Endothelial cell of umbilical vein (primary cell): ENCODE results near the gene FANK1. TPM values are rescaled to one million over a fixed set of nuclear protein-coding genes. Genes with fewer than 3 reads are reported as not detected.

Experiments used
- BruUV-seq: library from RNA; stranded (reverse); fragments of 400-500 nt; replicated peaks from 2 replicates; lab custom pipeline; 2021; lab: Mats Ljungman, UMichigan
- CTCF ChIA-PET: fragments of 300-600, 350-600 bp; sonication (Branson Sonifier 250); formaldehyde crosslinking; loops from one replicate; lab custom pipeline; 2021; ENCODE audit warnings: antibody characterized with exemption, inconsistent platforms; lab: Charles Lee
- POLR2A ChIA-PET: fragments of 300-600, 350-600 bp; sonication (Branson Sonifier 250); formaldehyde crosslinking; loops from one replicate; lab custom pipeline; 2021; ENCODE audit warnings: antibody characterized with exemption, inconsistent platforms; lab: Charles Lee
- DNase-seq: peaks from one replicate; pipeline ENCODE4 v3.0.0-alpha.2; 2011; ENCODE audit warnings: low read depth, low spot score
- FAIRE-seq: peaks from 2 replicates; lab custom pipeline; 2011; peaks lifted over from hg19 to GRCh38; lab: Jason Lieb, UNC
- H2AFZ ChIP-seq: 2 replicates; pipeline ENCODE4 v1.6.0; 2012; ENCODE audit warnings: low read depth, low read length, control low read depth, inconsistent platforms
- H3K27ac ChIP-seq: 2 replicates; pipeline ENCODE4 v1.5.1; 2011; ENCODE audit warnings: low read depth, mild to moderate bottlenecking, control low read depth, low read length, moderate library complexity; ENCODE audit not compliant: insufficient read depth
- H3K27me3 ChIP-seq, 2 experiments: 2 replicates each; pipeline versions ENCODE4 v1.6.0 to v1.6.1; 2011; ENCODE audit warnings: low read length in 2 of 2, mixed read lengths in 1 of 2; ENCODE audit not compliant: control insufficient read depth in 2 of 2, insufficient read depth in 2 of 2
- H3K36me3 ChIP-seq, 2 experiments: 2 replicates in 1 of 2; 3 replicates in 1 of 2; pipeline ENCODE4 v1.5.1; 2011; ENCODE audit warnings: low read length in 2 of 2, mild to moderate bottlenecking in 1 of 2, moderate library complexity in 1 of 2; ENCODE audit not compliant: control insufficient read depth in 2 of 2, insufficient read depth in 2 of 2; ENCODE audit errors: extremely low read depth in 1 of 2
- H3K4me1 ChIP-seq: 3 replicates; pipeline ENCODE4 v1.5.1; 2011; ENCODE audit warnings: mild to moderate bottlenecking, low read length; ENCODE audit not compliant: control insufficient read depth, insufficient read depth; ENCODE audit errors: extremely low read depth
- H3K4me2 ChIP-seq: 2 replicates; pipeline ENCODE4 v1.6.1; 2011; ENCODE audit warnings: low read length, control low read depth, mixed read lengths; ENCODE audit not compliant: insufficient read depth
- H3K4me3 ChIP-seq, 3 experiments: fragments of 200-600 bp in 1 of 3; sonication (generic), shearing (Covaris generic) in 1 of 3; replicated peaks in 1 of 3; 2 replicates each; pipeline ENCODE4 v1.5.1; 2011 to 2016; ENCODE audit warnings: control low read depth in 3 of 3, low read length in 3 of 3, mild to moderate bottlenecking in 2 of 3, inconsistent platforms in 1 of 3, low read depth in 1 of 3, moderate library complexity in 1 of 3; ENCODE audit not compliant: insufficient read depth in 1 of 3
- H3K79me2 ChIP-seq: 2 replicates; pipeline ENCODE4 v1.6.0; 2012; ENCODE audit warnings: low read length, inconsistent platforms; ENCODE audit not compliant: control insufficient read depth, insufficient read depth
- H3K9ac ChIP-seq: replicated peaks from 2 replicates; pipeline ENCODE3; 2011; ENCODE audit warnings: low read length, control low read depth; ENCODE audit not compliant: insufficient read depth; ENCODE audit errors: extremely low read depth
- H3K9me1 ChIP-seq: replicated peaks from 3 replicates; pipeline ENCODE4 v1.6.0; 2011; ENCODE audit warnings: mild to moderate bottlenecking, low read length; ENCODE audit not compliant: control insufficient read depth, insufficient read depth; ENCODE audit errors: extremely low read depth
- H3K9me3 ChIP-seq: replicated peaks from 2 replicates; pipeline ENCODE4 v1.5.1; 2012; ENCODE audit warnings: low read length, inconsistent platforms; ENCODE audit not compliant: control insufficient read depth, insufficient read depth
- H4K20me1 ChIP-seq: replicated peaks from 2 replicates; pipeline ENCODE3; 2011; ENCODE audit warnings: mild to moderate bottlenecking, low read length; ENCODE audit not compliant: control insufficient read depth, insufficient read depth; ENCODE audit errors: extremely low read depth
- CTCF ChIP-seq, 2 donors: IDR thresholded peaks; 1 replicate in 1 of 2; 2 replicates in 1 of 2; pipeline ENCODE4 v1.5.1; 2011; ENCODE audit warnings: low read length in 2 of 2, mild to moderate bottlenecking in 2 of 2, moderate library complexity in 2 of 2, control low read depth in 1 of 2, inconsistent platforms in 1 of 2, low read depth in 1 of 2; ENCODE audit not compliant: insufficient read depth in 1 of 2; ENCODE audit errors: extremely low read depth in 1 of 2
- EZH2 ChIP-seq: IDR thresholded peaks from 2 replicates; pipeline ENCODE4 v1.6.1; 2012; ENCODE audit warnings: borderline replicate concordance, low read depth, mild to moderate bottlenecking, moderate library complexity, low read length, inconsistent platforms; ENCODE audit not compliant: severe bottlenecking
- FOS ChIP-seq: IDR thresholded peaks from 2 replicates; pipeline ENCODE4 v1.6.1; 2011; ENCODE audit warnings: mild to moderate bottlenecking, low read length, moderate library complexity, borderline replicate concordance; ENCODE audit not compliant: insufficient read depth
- GATA2 ChIP-seq: IDR thresholded peaks from 2 replicates; pipeline ENCODE4 v1.7.0; 2011; ENCODE audit warnings: low read depth, mild to moderate bottlenecking, moderate library complexity, mixed read lengths, low read length; ENCODE audit not compliant: insufficient read length, insufficient read depth
- JUN ChIP-seq: IDR thresholded peaks from 2 replicates; pipeline ENCODE4 v1.6.1; 2011; ENCODE audit warnings: borderline replicate concordance, low read depth; ENCODE audit not compliant: insufficient read length, insufficient read depth
- MAX ChIP-seq: IDR thresholded peaks from 2 replicates; pipeline ENCODE4 v1.6.1; 2011; ENCODE audit not compliant: insufficient read depth, insufficient read length
- MYC ChIP-seq: IDR thresholded peaks from one replicate; pipeline ENCODE4 v1.6.1; 2011; ENCODE audit warnings: mild to moderate bottlenecking, low read depth, low read length
- POLR2A ChIP-seq: IDR thresholded peaks from 2 replicates; pipeline ENCODE4 v1.6.1; 2012; ENCODE audit warnings: low read depth, mild to moderate bottlenecking, control low read depth, low read length
- POLR2AphosphoS5 ChIP-seq: IDR thresholded peaks from 2 replicates; pipeline ENCODE4 v1.6.1; 2012; ENCODE audit warnings: low read depth, mild to moderate bottlenecking, control low read depth, low read length, moderate library complexity; ENCODE audit not compliant: insufficient read depth
- dilution Hi-C: fragments of 300-500 bp; cut with MboI; formaldehyde crosslinking; loops from one replicate; pipeline ENCODE4 v1.15.0; 2019; ENCODE audit warnings: low sequenced_read_pairs; ENCODE audit not compliant: extremely low pct_ligation_motif_present
- intact Hi-C: fragments of 100-400 bp; cut with micrococcal nuclease; formaldehyde crosslinking; loops from one replicate; pipeline ENCODE4 v1.10.0; 2022
- polyA plus RNA-seq, 4 experiments: library from polyadenylated mRNA; depleted of rRNA in 3 of 4; stranded (reverse) in 3 of 4; unstranded in 1 of 4; fragments of >200 nt; gene quantifications; 2 replicates each; pipeline versions ENCODE4 v1.2.1 to v1.2.3, GENCODE V29; 2011 to 2012; ENCODE audit warnings: missing spikeins in 1 of 4
- total RNA-seq: library from RNA; stranded (reverse); gene quantifications from 2 replicates; pipeline ENCODE4 v1.2.3, GENCODE V29; 2021

Gene FANK1
- total and polyA plus RNA-seq, 2 donors (not counting 3 experiments of a cell fraction or from before 2014, with no cell fraction given), result 1.6 to 1.9 TPM

DNA sequence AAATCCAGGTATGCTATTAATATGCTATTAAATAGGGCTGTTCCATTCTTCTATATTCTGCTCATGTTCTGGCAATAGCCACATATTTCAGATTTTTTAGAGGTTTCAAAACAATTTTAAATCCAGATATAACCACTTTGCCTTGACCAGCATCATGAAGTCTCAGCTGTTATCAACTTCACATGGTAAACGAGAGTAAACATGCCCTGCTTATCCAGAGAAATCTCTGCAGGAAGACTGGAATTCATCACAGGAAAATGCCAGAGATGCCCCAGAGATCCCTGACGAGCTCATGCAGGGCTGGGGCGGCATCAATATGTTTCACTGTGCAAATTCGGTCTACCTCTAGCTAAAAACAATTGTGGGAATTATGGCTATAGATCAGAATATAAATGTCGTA lies 126.5 kb downstream of the FANK1 start:
- POLR2A ChIA-PET, result no interaction called here
- Histone ChIP-seq H3K36me3 (no peaks in the 10 kb centered on the region), H3K4me2 (no peak overlapping the region), H3K27me3 (no peaks in the 10 kb centered on the region), H3K4me1 (no peaks in the 10 kb centered on the region), H3K9me3 (no peaks in the 10 kb centered on the region), H3K79me2 (no peaks in the 10 kb centered on the region), H3K4me3 (no peak overlapping the region), H3K9me1 (no peaks in the 10 kb centered on the region), H3K9ac (no peak overlapping the region), H2AFZ (no peak overlapping the region), H4K20me1 (no peaks in the 10 kb centered on the region), H3K27ac (no peak overlapping the region)
- TF ChIP-seq FOS (no peak), EZH2 (no peak), CTCF (IDR thresholded peaks at IDR 0.05; ENCODE audit: extremely low read depth in 1 of 2, insufficient read depth in 1 of 2, low read depth in 1 of 2, low read length in 2 of 2) (no peak), MAX (no peak), MYC (no peak), JUN (no peak), POLR2A (no peak), POLR2AphosphoS5 (no peak), GATA2 (no peak)
- intact Hi-C loops (no loop called here), dilution Hi-C loops (no loop called here)
- DNase-seq (no peak), FAIRE-seq (no peak)
- CTCF ChIA-PET, result no interaction called here
- BruUV-seq, result no TSS peak
